Measurements from ENCODE around the gene ZNF75A. TPM values are rescaled to one million over a fixed set of nuclear protein-coding genes. Genes with fewer than 3 reads are reported as not detected.
"Not testable (repeated sequence)": the region's sequence is repeated elsewhere in the genome, so short reads cannot be mapped to it uniquely, and the experiment has no call there.

ZNF75A gene
- 21.7 and 23.5 TPM in 2 replicates for total RNA-seq (2014; rRNA removed; shearing (Covaris generic))

DNA sequence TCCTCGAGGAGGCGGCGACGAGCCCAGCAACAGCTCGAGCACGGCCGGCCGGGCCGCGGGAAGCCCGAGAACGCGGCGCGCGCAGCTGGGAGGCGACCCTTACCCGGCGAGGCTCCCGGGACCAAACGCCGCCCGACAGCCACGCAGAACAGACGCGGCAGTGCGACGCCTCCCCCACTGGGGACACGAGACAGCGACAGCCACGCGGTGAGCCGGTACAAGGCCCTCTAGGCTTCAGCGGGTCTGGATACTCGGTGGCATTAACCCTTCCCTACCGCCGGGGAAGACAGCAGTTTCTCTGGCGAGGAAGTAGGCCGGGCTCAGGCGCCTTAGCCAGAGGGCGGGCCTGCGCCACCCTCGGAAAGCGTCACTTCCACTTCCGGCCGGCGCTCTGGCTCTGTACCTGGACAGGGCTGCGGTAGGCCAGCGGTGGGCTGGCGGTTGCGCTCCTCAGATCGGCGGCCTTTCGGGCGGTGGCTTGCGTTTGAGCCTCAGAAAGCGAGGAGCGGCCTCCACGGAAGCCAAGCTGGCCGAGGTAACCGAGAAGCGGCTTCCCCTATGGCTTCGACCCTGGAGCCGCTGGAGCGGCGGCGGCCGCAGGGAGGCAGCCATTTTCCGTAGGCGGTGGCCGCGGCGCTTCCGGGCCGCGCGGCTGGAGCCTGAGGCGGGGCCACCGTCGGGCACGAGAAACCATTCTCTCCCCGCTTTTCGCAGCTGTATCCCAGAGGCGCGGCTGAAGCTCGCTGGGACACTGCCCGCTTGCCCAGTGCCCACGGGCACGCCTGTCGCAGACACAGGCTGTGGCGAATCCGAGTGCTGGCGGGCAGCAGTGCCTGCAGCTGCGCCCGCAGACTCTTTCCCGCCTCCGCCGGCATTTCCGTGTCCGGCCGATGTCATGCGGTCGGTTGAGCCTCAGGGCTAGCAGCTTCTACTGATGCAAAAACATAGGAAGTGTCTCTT lies at the start of gene ZNF75A, which contains the start of gene TIGD7:
Gene ZNF75A (plus strand): TSS at position 389 of the 960 bp plus-strand sequence. CDS start 2,932 bp downstream, outside the sequence.
Gene TIGD7 (minus strand): TSS at position 322 of the 960 bp plus-strand sequence. CDS start 4,816 bp downstream, outside the sequence.
- peak; percentile 91 for DNase-seq (ENCODE audit: low spot score)

DNA sequence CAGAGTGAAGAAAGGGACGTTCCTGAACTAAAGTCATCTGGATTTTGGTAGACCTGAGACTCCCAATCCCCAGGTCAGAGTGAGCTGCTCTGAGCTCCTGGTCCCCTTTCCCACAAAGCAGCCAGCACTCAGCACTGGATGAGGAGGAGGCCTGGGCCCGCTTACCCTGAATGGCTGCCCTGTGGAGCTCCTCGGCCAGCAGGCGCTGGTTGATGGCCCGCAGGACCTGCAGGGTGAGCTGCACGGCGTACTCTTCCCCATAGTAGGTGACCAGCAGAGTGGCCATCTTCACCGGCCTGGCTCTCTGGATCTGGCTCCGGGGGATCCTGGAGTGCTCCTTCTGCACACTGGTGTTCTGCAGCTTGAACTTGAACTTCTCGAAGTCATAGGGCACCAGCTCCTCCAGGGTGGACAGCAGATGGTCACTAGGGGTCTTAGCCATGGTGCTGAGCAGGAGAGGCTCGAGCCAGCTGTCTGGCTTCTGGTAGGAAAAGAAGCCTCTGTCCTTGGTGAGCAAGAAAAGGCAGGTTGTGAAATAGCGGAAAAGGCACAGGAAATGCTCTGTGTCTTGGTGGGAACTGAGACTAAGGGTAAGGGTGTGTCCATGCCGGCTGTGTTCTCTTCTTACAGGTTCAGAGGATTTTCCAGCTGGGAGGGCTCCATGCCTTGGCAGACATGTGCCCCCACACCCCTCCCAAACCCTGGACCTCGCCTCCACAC lies 49.0 kb upstream of the ZNF75A start, which contains the start of gene MEFV:
Gene MEFV (minus strand): TSS at position 488 of the 720 bp plus-strand sequence. CDS start 46 bp downstream, at position 442.
- peak; percentile 19 for DNase-seq (ENCODE audit: low spot score)

DNA sequence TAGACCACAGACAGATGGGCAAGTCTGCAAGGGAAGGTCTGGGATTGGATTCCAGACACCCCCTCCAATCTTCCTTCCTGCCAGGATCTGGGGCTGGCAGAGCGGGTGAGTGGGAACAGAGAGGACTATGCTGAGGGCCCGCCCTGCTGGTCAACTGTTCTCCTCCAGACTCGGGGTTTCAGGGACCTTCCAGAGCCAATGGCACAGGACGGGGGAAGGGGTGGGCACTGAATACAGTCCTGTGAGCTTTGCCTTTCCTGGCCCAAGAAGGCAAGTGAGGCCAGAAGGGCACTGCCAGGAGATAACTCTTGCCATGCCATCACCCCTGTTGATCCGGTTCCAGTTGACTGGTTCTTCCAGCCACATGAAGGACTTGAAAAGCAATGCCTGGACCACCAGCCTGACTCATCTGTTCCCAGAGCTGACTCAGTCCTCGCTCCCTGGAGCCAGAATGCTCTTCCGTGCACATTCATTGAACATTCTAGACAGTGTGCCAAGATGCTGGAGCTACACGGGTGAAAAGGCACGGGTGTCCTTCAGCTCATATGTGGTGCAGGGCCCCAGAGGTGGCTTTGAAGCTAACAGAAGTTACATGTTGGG lies 48.3 kb upstream of the ZNF75A start:
- DNase-seq (ENCODE audit: low spot score) = peak; percentile 15

DNA sequence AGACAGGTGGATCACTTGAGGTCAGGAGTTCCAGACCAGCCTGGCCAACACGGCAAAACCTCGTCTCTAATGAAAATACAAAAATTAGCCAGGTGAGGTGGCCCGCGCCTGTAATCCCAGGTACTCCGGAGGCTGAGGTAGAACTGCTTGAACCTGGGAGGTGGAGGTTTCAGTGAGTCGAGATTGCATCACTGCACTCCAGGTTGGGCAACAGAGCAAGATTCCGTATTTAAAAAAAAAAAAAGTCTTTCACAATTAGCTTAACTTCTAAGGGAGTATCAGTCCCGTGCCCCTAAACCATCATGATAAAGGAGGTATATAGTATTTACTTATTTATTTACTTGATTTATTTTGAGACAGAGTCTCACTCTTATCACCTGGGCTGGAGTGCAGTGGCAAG lies 45.5 kb upstream of the ZNF75A start:
- DNase-seq (ENCODE audit: low spot score) = no peak

DNA sequence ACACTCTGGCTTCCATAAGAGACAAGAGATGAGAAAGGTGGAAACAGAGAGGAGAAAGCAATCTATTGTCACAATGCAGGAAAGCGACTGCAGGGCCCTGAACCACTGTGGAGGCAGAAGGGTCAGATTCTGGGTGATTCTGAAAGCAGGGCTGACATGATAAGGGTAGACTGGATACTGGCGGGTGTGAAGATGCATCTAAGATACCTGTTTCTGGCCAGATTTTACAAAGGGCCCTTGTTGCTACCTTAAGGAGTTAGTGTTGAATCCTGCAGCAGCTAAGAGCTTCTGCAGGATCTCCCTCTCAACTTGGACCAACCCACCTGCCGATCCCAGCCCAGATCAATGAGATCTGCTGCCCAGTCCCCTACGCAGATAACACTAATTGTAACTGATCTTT lies 42.8 kb upstream of the ZNF75A start:
- no peak for DNase-seq (ENCODE audit: low spot score)

DNA sequence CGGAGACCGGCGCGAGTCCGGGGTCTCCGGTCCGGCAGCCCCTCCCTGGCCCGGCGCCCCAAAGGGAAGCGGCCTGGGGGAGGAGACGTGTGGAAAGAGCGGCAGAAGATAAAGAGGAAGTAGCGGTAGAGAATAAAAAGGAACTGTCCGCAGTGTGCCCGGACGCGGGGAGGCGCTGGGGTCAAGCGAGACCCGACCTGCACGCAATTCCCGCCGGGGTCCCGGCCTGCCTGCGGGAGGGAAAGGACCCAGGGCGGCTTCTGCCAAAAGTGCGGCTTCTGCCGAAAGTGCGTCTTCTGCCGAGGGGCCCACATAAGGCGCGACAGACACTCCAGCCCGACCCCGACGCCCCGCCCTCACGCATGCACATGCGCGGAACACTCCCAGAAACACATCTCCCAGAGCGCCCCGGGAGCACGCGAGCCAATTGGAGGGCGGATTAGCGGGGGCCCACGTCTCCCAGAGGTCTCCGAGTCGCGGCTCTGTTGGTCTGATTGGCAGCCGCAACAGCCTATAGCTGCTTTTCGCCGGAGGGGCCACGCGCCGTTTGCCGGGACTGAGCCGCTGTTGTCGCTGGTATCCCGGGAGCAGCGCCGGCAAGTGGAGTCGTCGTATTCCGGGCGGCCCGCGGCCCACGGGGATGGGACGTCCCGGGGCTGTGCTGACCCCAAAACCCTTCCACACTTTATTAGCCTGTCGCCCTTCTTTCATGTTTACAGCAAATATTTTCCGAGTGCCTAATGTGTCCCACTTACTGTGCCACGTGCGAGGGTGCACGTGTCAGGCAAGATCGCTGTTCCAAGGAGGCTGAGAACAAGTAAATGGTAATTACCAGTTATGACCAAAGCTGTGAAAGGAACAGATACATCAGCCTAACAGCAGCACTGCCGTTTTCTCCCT lies 40.9 kb upstream of the ZNF75A start:
- DNase-seq (ENCODE audit: low spot score) = peak; percentile 97

DNA sequence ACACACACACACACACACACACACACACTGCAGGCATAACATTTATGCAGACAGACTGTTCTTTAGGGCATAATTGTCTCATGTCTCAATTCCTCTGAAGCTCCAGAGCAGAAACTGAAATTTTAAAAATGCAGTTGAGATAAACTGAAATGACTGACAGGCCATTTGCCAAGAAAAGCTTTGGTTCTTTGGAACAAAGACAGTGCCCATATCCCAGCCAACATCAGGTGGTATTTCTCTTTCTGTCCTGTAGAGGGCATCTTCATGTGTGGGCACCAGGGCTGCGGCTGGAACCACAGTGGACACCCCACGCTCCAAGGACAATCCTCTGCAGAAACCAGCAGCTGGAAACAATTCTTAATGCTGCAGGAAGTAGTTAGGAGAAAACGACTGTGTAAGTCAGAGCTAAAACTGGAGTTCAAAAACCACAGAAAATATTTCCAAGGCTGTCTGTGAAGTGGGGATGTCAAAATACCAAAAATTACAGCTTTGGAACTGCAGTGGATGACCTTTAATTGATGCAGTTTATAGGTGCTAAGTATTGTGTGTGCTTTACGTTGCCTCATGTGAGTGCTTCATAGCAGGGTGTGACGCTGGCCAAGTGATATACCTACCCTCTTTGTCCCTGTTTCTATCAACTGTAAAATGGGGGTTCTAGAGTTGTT lies 38.3 kb upstream of the ZNF75A start:
- peak; percentile 64 for DNase-seq (ENCODE audit: low spot score)

DNA sequence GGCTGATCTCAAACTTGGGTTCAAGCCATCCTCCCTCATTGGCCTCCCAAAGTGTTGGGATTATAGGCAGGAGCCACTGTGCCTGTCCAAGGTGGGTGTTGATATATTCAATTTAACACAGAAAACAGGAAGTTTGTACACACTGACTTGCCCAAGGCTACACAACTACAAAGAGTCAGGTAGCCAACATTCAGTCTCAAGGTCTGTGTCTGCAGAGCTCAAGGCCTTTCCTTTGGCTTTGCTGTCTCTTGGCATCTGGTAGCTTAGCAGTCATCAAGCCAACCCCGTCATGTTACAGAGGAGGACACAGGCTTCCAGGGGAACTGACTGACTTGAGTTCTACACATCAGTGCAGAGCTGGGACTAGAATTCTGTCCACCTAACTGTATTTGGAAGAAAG lies 37.0 kb upstream of the ZNF75A start:
- DNase-seq (ENCODE audit: low spot score) = no peak

DNA sequence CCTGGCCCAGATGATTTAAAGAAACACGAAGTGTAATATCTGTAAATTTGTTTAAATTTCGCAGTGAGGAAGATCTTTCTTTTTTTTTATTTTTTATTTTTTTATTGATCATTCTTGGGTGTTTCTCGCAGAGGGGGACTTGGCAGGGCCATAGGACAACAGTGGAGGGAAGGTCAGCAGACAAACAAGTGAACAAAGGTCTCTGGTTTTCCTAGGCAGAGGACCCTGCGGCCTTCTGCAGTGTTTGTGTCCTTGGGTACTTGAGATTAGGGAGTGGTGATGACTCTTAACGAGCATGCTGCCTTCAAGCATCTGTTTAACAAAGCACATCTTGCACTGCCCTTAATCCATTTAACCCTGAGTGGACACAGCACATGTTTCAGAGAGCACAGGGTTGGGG lies 34.6 kb upstream of the ZNF75A start:
- DNase-seq (ENCODE audit: low spot score) = not testable (repeated sequence)

DNA sequence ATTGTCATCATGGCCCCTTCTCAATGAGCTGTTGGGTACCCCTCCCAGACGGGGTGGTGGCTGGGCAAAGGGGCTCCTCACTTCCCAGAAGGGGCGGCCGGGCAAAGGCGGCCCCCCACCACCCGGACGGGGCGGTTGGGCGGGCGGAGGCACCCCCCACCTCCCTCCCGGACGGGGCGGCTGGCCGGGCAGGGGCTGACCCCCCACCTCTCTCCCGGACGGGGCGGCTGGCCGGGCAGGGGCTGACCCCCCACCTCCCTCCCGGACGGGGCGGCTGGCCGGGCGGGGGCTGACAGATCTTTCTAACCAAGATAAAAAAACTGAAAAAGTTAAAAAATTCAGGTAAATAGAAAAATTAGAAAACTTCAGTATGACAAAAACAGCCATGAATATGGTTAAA lies 34.0 kb upstream of the ZNF75A start:
- DNase-seq (ENCODE audit: low spot score) = not testable (repeated sequence)

DNA sequence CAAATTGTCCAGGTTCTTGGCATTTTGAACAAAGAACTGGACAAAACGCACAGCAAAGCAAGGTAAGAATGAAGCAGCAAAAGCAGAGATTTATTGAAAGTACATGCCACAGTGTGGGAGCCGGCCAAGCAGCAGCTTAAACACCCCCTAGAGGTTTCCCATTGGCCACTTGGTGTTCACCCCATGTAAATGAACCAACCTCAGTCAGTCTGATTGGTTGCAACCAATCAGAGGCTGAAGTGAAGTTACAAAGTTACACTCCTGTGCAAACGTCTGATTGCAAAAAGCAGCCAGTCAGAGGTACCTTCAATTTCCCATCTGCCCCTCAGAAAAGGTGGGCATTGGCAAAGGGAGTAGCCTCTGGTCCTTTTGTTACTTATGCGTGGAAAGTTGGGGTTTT lies 30.8 kb upstream of the ZNF75A start:
- DNase-seq (ENCODE audit: low spot score) = peak; percentile 42

DNA sequence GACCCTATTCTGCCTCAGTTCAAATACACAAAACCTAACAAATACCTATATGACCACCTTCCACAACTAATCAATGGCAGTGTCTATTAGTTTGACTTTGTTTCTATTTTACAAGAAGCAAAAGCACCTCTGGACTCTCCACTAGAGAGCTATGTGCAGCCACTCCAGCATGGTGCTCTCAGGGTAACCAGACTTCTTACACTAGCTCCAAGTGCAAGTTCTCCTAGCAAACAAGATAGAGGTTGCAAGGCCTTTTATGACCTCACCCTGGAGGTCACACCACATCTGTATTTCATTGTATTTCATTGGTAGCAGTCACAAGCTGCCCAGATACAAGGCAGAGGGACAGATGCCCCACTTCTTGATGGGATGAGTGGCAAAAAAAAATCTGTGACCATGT lies 30.4 kb upstream of the ZNF75A start:
- no peak for DNase-seq (ENCODE audit: low spot score)

DNA sequence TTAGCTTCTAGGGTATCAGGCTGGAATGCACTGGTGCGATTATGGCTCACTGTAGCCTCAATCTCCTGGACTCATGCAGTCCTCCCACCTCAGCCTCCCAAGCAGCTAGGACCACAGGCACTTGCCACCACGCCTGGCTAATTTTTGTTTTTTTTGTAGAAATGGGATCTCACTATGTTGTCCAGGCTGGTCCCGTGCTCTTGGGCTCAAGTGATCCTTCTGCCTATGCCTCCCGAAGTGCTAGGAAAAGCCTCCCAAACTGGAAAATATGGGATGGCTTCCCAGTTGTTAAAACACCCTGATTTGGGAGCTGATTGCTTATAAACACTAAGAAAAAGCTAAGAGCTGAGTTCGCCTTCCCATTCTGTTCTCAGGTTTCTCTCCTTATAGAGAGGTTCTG lies 28.6 kb upstream of the ZNF75A start:
- DNase-seq (ENCODE audit: low spot score) = no peak

DNA sequence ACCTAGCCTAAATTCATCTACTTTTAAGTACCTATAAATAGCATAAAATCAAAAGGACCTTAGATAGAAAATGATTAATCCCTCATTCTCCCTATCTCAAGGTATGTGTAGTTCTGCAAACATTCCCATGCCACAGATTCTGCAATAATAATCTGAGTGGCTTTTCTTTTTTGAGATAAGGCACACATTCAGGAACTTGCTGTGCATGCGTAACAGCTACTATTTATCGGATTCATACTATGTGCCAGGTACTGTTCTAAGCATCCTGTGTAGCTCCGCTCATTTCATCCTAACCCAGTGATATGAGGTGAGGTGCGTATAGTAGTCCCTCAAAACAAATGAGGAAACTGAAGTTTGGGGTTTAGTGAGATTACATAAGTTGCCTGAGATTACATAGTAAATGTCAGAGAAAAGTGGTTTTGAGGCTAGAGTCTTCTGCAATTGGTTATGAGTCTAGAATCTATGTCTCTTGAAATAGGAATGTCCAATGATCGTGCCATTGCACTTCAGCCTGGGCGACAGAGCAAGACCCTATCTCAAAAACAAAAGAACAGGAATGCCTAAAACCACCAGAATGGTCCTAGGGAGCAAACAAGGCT lies 24.0 kb upstream of the ZNF75A start:
- DNase-seq (ENCODE audit: low spot score) = no peak

DNA sequence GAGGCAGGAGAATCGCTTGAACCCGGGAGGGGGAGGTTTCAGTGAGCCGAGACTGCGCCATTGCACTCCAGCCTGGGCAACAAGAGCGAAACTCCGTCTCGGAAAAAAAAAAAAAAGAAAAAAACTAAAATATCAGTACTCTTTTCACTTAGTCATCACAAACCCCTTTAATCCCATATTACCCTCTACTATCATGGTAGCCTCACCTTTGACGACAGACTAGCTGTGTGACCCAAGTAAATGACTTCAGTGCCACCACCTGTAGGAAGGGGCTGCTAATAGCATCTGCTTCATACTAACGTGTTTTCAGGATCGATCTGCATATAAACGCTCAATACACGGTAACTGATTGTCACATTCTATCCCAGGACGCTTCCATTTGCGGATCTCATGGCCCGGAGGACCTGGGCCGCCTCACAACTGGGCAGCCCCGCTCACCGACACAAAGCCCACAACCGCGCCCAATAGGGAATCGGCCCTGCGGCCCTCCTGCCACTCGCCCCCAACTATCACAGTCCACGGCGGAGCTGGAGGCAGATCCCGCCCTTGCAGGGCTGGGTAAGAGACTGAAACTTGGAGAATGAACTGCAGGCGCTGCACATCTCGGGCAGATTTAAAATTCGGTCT lies 23.1 kb upstream of the ZNF75A start:
- no peak for DNase-seq (ENCODE audit: low spot score)

DNA sequence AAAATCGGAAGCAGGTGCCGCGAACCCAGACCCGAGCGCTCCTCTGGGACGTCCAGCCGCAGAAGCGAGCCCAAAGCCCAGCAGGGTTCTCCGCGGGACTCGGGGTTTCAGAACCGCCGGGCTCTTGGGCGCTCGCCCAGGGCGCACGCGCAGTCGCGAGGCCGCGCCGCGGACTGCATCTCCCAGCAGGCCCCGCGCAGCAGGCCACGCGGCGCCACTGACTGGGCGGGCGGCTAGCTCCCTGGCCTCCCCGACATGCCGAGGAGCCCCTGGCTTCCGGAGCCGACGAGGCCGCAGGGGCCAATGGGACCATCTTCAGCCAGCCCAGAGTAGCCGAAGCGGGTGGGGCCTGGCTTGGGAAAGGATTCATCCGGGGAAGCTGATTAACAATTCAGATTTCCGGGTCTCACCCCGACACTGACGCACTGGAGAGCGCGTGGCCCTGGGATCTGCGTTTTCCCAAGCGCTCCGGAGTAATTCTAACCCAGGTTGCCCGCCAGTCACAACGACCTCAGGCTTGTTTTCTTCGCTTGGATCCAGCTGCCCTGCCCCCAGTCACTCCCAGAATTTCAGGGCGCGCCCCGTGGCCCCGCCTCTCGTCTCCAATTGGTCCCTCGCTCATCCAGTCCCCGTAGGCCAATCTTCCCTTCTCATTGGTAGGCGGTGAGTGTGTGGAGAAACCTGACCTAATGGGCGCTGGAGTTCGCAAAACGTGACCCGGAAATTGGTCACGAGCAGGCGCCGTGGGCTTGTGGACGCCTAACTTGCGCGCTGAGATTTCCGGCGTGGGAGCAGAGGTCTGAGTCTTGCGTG lies 22.4 kb upstream of the ZNF75A start, which contains the start of gene ZNF263:
Gene ZNF263 (plus strand): TSS at position 762 of the 813 bp plus-strand sequence. CDS start 328 bp downstream, outside the sequence.
- peak; percentile 98 for DNase-seq (ENCODE audit: low spot score)

DNA sequence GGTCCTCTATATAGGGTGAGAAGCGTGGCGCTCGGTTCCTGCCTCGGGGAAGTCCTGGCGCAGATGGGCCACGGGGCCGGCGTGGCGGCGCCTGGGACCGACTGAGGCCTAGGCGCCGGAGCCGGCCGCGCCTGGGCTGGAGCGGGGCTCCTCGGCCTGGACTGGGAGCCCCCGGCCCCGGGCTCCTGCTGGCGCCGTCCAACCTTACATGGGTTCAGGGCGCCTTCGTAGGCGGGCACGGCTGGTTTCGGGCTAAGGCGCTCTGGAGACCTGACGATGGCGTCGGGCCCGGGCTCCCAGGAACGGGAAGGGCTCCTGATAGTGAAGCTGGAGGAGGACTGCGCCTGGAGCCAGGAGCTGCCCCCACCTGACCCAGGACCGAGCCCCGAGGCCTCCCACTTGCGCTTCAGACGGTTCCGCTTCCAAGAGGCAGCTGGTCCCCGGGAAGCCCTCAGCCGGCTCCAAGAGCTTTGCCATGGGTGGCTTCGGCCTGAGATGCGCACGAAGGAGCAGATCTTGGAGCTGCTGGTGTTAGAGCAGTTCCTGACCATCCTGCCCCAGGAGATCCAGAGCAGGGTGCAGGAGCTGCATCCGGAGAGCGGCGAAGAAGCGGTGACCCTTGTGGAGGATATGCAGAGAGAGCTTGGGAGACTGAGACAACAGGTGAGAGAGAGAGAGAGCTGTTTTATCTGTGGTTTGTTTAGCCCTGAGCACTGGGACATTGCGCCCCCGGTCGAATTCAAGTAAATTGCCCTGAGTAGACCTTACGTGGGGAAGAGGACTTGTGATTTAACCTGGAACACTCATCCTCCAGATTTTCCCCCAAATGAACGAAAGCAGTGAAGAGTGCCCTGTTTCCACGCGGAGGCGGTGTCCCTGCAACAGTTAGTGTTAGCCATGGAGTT lies 21.5 kb upstream of the ZNF75A start:
- no peak for DNase-seq (ENCODE audit: low spot score)
